H1 (cell line): ENCODE data around the gene GNRHR. TPM values are rescaled to one million over a fixed set of nuclear protein-coding genes. Genes with fewer than 3 reads are reported as not detected.

Source experiments
- polyA plus RNA-seq, 7 experiments: library from polyadenylated mRNA; depleted of rRNA in 3 of 7; stranded (reverse) in 5 of 7; unstranded in 2 of 7; fragments of >200 nt in 5 of 7; fragments of 200-250 nt in 2 of 7; gene quantifications; 1 replicate in 5 of 7; 2 replicates in 1 of 7; 4 replicates in 1 of 7; pipeline versions ENCODE4 v1.2.1 to v1.2.3, GENCODE V29; 2011 to 2013; ENCODE audit warnings: missing spikeins in 2 of 7, mixed read lengths in 2 of 7
- total RNA-seq: library from RNA; stranded (reverse); fragmentation: NEBNext Ultra II Directional; extraction: Animal tissue kit (Norgen Biotek cat#: 25700); gene quantifications from 2 replicates; pipeline ENCODE4 v1.2.1, GENCODE V29; 2021
- TF ChIP-seq, protein P1 (sequence below): fragments of 300-600 bp; sonication (generic); IDR thresholded peaks from 2 replicates; pipeline ENCODE4 v1.7.1; 2012; ENCODE audit warnings: low read length, moderate library complexity, mild to moderate bottlenecking, inconsistent platforms; ENCODE audit not compliant: insufficient replicate concordance

Gene GNRHR
- total and polyA plus RNA-seq, 2 of the 8 experiments (the other 6 are each of a cell fraction or from before 2014, with no cell fraction given) = not detected

GRCh38 chr4:67725132-67725531, 29.1 kb downstream of the GNRHR start (continued):
- TF ChIP-seq, protein P1, sequence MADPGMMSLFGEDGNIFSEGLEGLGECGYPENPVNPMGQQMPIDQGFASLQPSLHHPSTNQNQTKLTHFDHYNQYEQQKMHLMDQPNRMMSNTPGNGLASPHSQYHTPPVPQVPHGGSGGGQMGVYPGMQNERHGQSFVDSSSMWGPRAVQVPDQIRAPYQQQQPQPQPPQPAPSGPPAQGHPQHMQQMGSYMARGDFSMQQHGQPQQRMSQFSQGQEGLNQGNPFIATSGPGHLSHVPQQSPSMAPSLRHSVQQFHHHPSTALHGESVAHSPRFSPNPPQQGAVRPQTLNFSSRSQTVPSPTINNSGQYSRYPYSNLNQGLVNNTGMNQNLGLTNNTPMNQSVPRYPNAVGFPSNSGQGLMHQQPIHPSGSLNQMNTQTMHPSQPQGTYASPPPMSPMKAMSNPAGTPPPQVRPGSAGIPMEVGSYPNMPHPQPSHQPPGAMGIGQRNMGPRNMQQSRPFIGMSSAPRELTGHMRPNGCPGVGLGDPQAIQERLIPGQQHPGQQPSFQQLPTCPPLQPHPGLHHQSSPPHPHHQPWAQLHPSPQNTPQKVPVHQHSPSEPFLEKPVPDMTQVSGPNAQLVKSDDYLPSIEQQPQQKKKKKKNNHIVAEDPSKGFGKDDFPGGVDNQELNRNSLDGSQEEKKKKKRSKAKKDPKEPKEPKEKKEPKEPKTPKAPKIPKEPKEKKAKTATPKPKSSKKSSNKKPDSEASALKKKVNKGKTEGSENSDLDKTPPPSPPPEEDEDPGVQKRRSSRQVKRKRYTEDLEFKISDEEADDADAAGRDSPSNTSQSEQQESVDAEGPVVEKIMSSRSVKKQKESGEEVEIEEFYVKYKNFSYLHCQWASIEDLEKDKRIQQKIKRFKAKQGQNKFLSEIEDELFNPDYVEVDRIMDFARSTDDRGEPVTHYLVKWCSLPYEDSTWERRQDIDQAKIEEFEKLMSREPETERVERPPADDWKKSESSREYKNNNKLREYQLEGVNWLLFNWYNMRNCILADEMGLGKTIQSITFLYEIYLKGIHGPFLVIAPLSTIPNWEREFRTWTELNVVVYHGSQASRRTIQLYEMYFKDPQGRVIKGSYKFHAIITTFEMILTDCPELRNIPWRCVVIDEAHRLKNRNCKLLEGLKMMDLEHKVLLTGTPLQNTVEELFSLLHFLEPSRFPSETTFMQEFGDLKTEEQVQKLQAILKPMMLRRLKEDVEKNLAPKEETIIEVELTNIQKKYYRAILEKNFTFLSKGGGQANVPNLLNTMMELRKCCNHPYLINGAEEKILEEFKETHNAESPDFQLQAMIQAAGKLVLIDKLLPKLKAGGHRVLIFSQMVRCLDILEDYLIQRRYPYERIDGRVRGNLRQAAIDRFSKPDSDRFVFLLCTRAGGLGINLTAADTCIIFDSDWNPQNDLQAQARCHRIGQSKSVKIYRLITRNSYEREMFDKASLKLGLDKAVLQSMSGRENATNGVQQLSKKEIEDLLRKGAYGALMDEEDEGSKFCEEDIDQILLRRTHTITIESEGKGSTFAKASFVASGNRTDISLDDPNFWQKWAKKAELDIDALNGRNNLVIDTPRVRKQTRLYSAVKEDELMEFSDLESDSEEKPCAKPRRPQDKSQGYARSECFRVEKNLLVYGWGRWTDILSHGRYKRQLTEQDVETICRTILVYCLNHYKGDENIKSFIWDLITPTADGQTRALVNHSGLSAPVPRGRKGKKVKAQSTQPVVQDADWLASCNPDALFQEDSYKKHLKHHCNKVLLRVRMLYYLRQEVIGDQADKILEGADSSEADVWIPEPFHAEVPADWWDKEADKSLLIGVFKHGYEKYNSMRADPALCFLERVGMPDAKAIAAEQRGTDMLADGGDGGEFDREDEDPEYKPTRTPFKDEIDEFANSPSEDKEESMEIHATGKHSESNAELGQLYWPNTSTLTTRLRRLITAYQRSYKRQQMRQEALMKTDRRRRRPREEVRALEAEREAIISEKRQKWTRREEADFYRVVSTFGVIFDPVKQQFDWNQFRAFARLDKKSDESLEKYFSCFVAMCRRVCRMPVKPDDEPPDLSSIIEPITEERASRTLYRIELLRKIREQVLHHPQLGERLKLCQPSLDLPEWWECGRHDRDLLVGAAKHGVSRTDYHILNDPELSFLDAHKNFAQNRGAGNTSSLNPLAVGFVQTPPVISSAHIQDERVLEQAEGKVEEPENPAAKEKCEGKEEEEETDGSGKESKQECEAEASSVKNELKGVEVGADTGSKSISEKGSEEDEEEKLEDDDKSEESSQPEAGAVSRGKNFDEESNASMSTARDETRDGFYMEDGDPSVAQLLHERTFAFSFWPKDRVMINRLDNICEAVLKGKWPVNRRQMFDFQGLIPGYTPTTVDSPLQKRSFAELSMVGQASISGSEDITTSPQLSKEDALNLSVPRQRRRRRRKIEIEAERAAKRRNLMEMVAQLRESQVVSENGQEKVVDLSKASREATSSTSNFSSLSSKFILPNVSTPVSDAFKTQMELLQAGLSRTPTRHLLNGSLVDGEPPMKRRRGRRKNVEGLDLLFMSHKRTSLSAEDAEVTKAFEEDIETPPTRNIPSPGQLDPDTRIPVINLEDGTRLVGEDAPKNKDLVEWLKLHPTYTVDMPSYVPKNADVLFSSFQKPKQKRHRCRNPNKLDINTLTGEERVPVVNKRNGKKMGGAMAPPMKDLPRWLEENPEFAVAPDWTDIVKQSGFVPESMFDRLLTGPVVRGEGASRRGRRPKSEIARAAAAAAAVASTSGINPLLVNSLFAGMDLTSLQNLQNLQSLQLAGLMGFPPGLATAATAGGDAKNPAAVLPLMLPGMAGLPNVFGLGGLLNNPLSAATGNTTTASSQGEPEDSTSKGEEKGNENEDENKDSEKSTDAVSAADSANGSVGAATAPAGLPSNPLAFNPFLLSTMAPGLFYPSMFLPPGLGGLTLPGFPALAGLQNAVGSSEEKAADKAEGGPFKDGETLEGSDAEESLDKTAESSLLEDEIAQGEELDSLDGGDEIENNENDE = no peak
